GM10266 (cell line): ENCODE data around the gene QSOX2.

ENCODE experiments used
- DNase-seq: peaks from one replicate; pipeline ENCODE4 v3.0.0; 2012; ENCODE audit errors: extremely low spot score
- CTCF ChIP-seq: IDR thresholded peaks from 2 replicates; pipeline ENCODE4 v1.5.1; 2012; ENCODE audit warnings: mild to moderate bottlenecking, low read depth; ENCODE audit not compliant: control insufficient read depth, insufficient read depth; ENCODE audit errors: missing control alignments

Gene QSOX2, protein sequence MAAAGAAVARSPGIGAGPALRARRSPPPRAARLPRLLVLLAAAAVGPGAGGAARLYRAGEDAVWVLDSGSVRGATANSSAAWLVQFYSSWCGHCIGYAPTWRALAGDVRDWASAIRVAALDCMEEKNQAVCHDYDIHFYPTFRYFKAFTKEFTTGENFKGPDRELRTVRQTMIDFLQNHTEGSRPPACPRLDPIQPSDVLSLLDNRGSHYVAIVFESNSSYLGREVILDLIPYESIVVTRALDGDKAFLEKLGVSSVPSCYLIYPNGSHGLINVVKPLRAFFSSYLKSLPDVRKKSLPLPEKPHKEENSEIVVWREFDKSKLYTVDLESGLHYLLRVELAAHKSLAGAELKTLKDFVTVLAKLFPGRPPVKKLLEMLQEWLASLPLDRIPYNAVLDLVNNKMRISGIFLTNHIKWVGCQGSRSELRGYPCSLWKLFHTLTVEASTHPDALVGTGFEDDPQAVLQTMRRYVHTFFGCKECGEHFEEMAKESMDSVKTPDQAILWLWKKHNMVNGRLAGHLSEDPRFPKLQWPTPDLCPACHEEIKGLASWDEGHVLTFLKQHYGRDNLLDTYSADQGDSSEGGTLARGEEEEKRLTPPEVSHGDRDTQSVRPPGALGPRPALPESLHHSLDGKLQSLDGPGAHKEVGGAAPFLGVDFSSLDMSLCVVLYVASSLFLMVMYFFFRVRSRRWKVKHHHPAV

GRCh38 chr9:136245219-136246150, at the start of gene QSOX2:
TSS of gene QSOX2 (minus strand) at chr9:136245812. CDS start at chr9:136245803, 9 bp downstream.
- DNase-seq, result peak; percentile 97
- no peak for TF ChIP-seq CTCF

DNA sequence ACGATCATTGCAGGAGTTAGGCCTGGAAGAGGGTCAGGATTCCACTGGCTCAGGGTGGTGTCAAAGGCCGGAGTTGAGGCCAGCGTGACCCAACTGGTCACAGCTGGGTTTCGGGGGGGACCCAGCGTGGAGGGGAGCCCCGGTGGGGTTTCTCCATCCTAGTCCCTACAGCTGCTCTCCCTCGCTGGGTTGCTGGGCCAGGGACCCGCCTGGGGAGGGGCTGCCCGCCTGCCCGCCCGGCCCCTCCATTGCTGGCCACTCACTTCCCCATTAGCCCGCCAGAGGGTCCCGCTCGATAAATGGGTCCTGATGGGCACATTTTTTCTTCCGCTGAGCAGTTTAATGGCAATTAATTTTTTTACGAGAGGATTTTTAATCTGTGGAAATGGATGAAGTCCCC, 49.4 kb upstream of the QSOX2 start:
- TF ChIP-seq CTCF, result no peak
- no peak for DNase-seq

DNA sequence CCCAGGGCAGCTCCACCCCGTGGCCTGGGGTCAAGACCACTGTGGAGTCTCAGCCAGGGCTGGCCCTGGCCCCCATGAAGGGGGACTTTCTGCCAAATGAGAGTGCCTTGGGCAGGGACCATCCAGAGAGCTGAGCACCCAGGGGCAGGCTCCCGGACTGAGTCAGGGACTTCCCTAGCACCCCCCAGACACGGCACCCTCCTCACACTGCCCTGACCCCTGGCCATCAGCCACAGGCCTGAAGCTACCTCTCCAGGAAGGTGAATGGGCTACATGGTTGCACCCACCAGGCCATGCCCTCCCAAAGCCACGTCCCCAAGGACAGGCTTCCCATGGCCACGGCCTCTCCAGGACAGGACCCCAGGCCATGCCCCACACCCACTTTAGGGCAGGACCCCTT, 48.8 kb upstream of the QSOX2 start:
- TF ChIP-seq CTCF, result no peak
- DNase-seq, result no peak

DNA sequence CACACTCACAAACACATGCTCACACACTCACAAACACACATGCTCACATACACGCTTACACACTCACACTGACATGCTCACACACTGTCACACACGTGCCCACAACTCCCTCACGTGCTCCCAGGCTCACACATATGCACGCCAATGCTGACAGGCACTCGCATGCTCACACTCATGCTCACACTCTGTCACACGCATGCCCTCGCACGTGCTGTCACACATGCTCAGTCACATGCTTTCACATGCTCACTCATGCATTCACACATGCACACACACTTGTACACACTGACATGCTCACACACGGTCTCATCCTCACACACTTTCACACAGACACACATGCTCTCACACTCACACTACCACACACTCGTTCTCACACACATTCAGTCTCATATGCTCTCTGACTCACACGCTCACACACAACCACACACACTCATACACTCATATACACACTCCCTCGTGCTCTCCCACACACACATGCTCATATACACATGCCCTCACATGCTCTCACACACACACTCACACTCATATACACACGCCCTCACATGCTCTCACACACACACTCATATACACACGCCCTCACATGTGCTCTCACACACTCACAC, 48.0 kb upstream of the QSOX2 start:
- no peak for TF ChIP-seq CTCF
- DNase-seq, result no peak

GRCh38 chr9:136292591-136293448, 47.2 kb upstream of the QSOX2 start:
- DNase-seq, result no peak
- no peak for TF ChIP-seq CTCF

- no peak for DNase-seq
- TF ChIP-seq CTCF, result no peak
These were observed 46.5 kb upstream of the QSOX2 start for GRCh38 chr9:136292026-136292538.
